HG03432 (cell line): ENCODE measurements around the gene TNFRSF1A.

Experiments
- ATAC-seq: cut with Tn5 transposase; IDR thresholded peaks from one replicate; pipeline ENCODE4 v1.9.1; 2021; ENCODE audit warnings: mild to moderate bottlenecking, moderate library complexity; ENCODE audit not compliant: unreplicated experiment

TNFRSF1A gene

GRCh38 chr12:6341417-6342139 lies at the start of gene TNFRSF1A:
Gene TNFRSF1A, minus strand, starts transcription at chr12:6342076. Its CDS starts 262 bp downstream, at chr12:6341814.
- ATAC-seq, result no peak

DNA sequence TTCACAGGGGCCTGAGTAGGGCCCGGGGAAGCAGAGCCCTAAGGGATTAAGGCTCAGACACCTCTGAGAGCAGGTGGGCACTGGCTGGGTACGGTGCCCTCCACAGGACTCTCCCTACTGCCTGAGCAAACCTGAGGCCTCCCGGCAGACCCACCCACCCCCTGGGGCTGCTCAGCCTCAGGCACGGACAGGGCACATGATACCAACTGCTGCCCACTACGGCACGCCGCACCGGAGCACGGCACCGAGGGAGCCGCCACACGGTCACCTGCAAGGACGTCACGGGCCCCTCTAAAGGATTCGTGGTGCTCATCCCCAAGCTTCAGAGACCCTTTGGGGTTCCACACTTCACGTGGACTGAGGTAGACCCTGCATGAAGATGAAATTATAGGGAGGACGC lies 49.1 kb upstream of the TNFRSF1A start:
- no peak for ATAC-seq

- no peak for ATAC-seq
Observed at GRCh38 chr12:6390084-6390799, 48.4 kb upstream of the TNFRSF1A start.

DNA sequence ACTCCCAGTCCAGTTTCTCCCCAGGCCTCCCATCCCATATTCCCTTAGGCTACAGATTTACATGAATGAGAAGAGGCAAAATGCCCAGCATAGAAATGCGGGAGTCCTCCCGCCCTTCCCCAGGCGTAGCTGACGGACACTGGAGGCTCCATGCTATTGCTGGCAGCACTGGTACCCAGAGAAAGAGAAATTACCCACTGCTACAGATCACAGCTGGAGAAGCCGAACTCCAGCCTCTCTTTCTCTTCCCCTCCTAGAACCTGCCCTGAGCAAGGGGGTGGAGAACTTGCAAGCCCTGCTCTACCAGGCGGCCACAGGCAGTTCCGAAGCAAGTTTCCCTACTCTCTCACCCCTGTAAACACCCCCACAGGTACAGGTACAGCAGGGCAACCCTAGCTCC lies 45.7 kb upstream of the TNFRSF1A start:
- no peak for ATAC-seq

GRCh38 chr12:6386491-6386890 lies 44.6 kb upstream of the TNFRSF1A start:
- no peak for ATAC-seq

DNA sequence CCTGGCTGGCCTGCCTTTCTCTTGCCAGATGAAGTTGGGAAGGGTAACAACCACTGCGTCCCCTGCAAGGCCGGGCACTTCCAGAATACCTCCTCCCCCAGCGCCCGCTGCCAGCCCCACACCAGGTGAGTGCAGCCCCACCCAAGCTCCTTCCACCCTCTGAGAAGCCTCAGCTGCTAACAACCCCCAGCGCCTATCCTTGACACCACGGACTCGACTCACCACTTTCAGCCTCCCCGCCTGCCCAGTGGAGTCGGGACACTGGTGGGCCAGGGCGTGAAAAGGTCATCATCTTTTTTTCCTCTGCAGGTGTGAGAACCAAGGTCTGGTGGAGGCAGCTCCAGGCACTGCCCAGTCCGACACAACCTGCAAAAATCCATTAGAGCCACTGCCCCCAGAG lies 44.2 kb upstream of the TNFRSF1A start:
- no peak for ATAC-seq

DNA sequence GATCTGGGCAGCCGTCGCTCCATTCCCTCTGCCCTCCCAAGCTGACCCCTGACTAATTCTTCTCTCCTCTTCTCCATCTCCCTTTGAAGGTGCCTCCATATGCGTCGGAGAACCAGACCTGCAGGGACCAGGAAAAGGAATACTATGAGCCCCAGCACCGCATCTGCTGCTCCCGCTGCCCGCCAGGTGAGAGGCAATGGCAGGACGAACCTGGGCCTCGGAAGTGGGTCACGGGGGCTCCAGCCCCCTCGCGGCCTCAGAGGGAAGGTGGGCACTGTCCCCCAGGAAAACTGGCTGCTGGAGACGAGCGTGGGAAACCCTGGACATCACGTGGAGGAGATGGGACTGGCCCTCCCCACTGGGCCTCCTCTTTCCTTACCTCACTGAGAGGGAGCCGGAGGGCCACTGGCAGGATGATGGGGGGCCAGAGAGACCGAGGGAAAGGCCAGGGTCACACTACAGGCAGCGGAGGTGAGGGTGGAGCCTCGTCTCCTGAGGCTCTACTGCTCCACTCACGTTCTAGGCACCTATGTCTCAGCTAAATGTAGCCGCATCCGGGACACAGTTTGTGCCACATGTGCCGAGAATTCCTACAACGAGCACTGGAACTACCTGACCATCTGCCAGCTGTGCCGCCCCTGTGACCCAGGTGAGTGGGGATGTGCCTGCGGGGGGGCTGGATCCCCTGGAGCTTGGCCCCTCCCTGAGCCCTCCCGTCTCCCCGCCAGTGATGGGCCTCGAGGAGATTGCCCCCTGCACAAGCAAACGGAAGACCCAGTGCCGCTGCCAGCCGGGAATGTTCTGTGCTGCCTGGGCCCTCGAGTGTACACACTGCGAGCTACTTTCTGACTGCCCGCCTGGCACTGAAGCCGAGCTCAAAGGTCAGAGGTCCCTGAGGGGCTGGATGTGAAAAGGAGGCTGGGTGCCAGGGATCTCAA lies 42.9 kb upstream of the TNFRSF1A start:
- ATAC-seq, result no peak

DNA sequence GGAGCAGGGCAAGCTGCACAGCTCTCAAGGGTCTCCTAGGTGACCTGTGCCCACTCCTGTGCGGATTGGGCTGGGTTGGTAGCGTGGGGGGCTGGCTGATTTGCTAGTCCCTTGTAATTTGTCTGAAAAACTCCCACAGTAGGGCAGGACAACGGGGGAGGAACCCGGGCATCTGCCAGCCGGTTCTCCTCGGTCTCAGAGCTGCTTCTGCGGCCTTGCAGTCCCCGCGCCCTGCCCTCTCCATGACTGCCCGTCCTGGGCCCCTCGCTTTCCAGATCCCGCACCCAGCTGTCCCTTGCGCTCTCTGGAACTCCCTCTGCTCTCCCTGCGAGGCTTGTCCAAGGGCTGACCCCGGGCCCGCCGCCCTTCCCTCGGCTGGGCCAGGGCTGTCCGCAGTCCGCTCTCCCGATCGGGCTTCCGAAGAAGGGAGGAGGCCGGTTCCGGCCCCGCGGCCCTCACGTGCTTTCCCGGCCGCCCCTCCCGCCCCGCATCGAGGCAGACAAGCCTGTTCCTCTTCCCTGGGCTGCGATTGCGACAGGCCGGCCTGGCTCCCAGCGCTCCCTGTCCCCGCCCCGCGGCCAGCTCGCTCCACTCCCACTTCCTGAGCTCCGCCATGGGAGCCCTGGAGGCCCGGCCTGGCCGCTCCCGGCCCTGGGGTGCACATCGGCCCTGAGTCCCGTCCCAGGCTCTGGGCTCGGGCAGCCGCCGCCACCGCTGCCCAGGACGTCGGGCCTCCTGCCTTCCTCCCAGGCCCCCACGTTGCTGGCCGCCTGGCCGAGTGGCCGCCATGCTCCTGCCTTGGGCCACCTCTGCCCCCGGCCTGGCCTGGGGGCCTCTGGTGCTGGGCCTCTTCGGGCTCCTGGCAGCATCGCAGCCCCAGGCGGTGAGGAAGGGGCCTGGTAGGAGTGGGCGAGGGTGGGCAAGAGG lies 42.0 kb upstream of the TNFRSF1A start, which contains the start of gene LTBR:
TSS of gene LTBR (plus strand) at position 591 of the 927 bp plus-strand sequence. CDS start at position 788, 197 bp downstream.
- no peak for ATAC-seq

GRCh38 chr12:6382982-6383381 lies 41.1 kb upstream of the TNFRSF1A start:
- no peak for ATAC-seq

- no peak for ATAC-seq
Observed at GRCh38 chr12:6382371-6382770, 40.5 kb upstream of the TNFRSF1A start.

DNA sequence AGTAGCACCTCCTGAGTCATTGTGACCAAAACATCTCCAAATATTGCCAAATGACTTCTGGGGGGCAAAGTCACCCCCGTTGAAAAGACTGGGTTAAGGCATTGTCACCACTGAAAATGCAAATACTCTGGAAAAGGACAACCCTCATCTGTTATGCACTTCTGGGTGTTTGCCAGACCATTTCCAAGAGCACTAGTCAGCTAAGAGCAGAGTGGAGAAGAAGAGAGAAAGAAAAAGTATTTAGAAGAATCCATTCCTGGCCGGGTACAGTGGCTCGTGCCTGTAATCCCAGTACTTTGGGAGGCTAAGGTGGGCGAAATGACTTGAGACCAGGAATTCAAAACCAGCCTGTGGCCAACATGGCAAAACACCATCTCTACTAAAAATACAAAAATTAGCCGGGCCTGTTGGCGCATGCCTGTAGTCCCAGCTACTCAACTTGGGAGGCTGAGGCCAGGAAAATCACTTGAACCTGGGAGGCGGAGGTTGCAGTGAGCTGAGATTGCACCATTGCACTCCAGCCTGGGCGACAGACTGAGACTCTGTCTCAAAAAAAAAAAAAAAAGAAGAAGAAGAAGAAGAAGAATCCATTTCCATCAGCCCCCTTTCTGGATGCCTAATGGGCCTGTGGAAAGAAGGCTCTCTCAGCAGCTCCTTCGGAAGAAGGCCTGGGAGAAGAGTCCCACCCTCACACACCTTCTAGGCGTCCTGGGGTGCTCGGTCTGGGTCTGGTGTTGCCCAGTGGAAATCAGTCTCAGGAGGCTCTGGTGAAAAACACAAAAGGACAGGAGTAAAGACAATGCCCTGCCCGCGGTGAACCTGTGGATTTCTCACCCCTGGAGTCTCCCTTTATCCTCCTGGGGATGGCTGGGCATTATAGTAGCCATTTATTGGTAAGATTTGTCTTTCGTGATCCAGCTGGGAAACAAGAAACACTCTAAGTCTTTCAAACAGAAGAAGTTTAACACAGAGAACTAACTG lies 38.6 kb upstream of the TNFRSF1A start:
- ATAC-seq, result no peak

DNA sequence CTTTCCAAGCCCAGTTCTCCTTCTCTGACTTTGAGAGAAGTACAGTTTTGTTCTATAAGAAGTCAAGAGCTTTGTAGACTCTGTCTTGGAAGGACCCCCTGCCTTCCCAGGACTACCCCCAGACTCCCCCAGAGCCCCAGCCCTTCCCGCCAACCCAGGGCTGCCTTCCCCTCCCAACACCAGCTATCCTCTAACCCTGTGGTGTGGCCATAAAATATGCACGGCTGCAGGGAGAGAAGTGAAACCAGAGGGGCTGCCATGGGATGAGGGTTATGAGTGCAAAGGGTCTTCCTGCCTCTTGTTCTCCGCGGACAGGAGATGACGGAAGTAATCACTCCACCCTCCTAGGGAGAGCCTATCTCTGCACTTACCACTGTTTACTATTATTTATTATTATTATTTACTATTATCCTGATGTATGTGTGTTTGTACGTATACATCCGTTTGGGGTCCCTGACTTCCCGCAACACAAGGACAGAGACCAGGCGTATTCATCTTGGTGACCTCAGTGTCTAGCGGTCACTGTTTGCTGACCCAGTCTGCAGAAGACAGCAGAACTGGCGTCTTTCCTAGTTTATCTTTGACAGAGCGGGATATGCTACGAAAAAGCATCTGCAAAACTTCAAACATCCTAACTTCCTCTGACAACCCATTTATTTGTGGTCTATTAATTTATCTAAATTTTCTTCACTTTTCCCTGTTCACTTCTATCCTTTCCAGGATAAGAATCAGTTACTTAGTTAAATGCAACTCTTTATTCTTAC lies 37.0 kb upstream of the TNFRSF1A start:
- ATAC-seq, result no peak

- no peak for ATAC-seq
Observed at GRCh38 chr12:6377667-6377994, 35.8 kb upstream of the TNFRSF1A start.

DNA sequence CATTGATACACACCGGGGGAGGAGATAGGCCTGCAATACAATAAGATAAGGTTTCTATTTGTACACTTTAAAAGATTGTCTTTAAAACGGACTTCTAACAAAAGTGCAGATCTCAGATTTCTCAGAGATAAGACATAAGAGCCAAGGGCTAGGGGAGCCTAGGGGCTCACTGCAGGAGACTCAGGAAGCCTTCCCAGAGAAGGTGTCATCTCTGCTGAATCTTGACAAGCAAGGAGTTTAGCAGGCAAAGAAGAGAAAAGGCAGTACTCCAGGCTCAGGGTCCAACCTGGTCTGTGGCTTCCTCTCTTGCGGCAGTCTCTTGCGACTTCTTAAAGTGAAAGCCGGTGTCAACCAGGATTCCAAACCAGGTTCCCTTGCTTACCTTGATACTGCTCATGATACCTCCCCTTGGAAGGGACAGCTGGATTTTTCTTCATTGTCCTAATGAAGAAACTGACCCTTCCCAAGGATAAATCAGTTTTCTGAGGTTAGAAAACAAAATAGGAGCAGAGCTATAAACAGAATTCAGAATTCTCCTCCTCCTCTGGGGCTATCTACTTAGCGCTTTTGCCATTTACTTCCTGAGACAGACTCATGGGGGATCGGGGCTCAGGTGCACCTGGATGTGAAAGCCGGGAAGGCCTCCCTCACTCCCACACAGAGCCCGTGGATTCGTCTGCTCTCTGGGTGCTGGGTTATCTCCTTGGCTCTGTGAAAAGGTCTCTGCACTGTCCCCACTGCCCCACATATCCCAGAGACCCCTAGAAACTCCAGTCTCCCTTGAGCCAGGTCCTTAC lies 35.2 kb upstream of the TNFRSF1A start:
- ATAC-seq, result no peak

- no peak for ATAC-seq
Observed at GRCh38 chr12:6376079-6376869, 34.4 kb upstream of the TNFRSF1A start.

- no peak for ATAC-seq
Observed at GRCh38 chr12:6375269-6376078, 33.6 kb upstream of the TNFRSF1A start, which contains the start of gene SCNN1A. Gene SCNN1A, minus strand, starts transcription at chr12:6375563. Its CDS starts 780 bp downstream, at chr12:6374783.
